HUES48 (cell line): ENCODE results near the gene PPP2R5C.

Experiments used
- H3K27ac ChIP-seq: one replicate; pipeline ENCODE4 v1.7.0; 2013; ENCODE audit warnings: low read depth, low read length, inconsistent platforms
- H3K27me3 ChIP-seq: 2 replicates; pipeline ENCODE4 v1.6.1; 2013; ENCODE audit warnings: mild to moderate bottlenecking, low read length; ENCODE audit not compliant: control insufficient read depth, insufficient read depth
- H3K36me3 ChIP-seq: 2 replicates; pipeline ENCODE4 v1.6.1; 2013; ENCODE audit warnings: low read length; ENCODE audit not compliant: control insufficient read depth, insufficient read depth
- H3K4me1 ChIP-seq: 2 replicates; pipeline ENCODE4 v1.6.1; 2013; ENCODE audit warnings: mild to moderate bottlenecking, low read length; ENCODE audit not compliant: control insufficient read depth, insufficient read depth
- H3K4me3 ChIP-seq: 2 replicates; pipeline ENCODE4 v1.5.1; 2013; ENCODE audit warnings: mild to moderate bottlenecking, low read depth, low read length
- H3K9ac ChIP-seq: 2 replicates; pipeline ENCODE4 v1.6.1; 2013; ENCODE audit warnings: mild to moderate bottlenecking, low read depth, low read length, moderate library complexity
- H3K9me3 ChIP-seq: 2 replicates; pipeline ENCODE4 v1.6.1; 2013; ENCODE audit warnings: low read length; ENCODE audit not compliant: control insufficient read depth, insufficient read depth

PPP2R5C gene

DNA sequence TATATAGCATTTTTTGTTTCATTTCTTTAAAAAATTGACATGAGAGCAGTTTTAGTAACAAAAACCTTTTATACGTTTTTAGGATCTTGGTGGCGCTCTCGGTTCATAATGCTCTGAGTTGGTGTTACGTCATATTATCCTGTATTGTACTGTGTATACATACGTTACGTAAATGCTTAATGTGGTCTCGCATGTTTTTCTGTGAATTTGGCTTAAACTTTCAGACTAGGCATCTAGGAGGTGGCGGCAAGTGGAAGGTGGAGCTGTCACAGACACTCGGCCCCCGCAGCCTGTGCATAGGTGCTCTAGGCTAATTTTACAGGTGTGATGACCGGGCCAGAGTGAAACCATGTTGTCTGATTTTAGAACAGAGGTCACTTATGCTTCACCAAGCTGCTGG, 60.0 kb downstream of the PPP2R5C start:
- H3K9me3 ChIP-seq, result no peaks in the 10 kb centered on the region
- no peaks in the 10 kb centered on the region for H3K27me3 ChIP-seq
- H3K9ac ChIP-seq, result no peak overlapping the region
- no peaks in the 10 kb centered on the region for H3K4me1 ChIP-seq
- no peak overlapping the region for H3K4me3 ChIP-seq
- H3K36me3 ChIP-seq, result peaks cover 4% of the 10 kb centered on the region; the same call in 1 of the 2 replicates
- no peak overlapping the region for H3K27ac ChIP-seq

DNA sequence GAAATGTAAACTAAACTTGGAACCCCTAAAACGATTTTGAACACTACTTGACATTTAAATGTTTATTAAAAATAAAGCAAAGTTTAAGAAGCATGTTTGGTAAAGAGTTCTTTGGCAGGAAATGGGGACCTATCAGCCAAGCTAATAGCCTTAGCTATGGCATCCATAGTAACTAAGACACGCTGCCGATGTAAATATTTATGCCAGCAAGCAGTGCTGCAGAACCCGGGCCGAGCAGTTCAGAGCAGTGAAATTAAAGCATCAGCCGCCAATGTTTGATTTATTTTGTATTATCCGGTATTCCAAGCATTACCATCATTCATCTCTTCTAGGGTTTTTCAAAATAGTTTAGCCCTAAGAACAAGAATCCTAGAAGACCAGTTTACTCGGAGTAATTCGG, 61.6 kb downstream of the PPP2R5C start:
- no peaks in the 10 kb centered on the region for H3K4me1 ChIP-seq
- H3K27ac ChIP-seq, result no peak overlapping the region
- peaks cover 4% of the 10 kb centered on the region; the same call in 1 of the 2 replicates for H3K36me3 ChIP-seq
- no peak overlapping the region for H3K9ac ChIP-seq
- no peak overlapping the region for H3K4me3 ChIP-seq
- no peaks in the 10 kb centered on the region for H3K27me3 ChIP-seq
- no peaks in the 10 kb centered on the region for H3K9me3 ChIP-seq

DNA sequence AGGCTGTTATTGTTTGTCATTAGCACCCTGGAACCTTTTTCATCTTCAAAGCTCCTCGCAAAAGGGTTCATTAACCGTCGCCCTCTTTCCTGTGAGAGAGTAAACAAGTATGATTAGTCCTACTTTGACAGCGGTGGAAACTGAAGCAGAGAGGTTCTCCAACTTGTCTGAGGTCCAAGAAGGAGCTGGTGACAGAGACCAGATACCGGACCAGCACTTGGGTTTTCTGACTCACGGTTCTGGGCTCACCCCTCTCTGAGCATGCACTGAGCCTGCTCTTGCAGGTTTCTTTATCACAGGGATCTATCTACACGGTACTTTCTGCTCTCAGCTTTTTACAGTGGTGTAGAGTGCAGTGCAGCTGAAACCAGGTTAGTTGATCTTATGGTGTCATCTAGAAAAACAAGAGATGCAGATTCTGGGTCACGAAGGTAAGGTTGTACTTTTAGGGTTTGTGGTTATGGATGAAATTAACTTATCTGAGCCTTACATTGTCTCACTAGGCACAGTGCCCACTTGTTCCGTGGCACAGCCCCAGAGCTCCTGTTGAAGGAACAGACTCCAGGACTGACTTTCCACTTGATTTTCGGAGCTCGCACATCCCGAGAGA, 62.1 kb downstream of the PPP2R5C start:
- Histone ChIP-seq H3K4me3 (no peak overlapping the region), H3K9ac (no peak overlapping the region), H3K36me3 (peaks cover 4% of the 10 kb centered on the region; the same call in 1 of the 2 replicates), H3K4me1 (no peaks in the 10 kb centered on the region), H3K27me3 (no peaks in the 10 kb centered on the region), H3K27ac (no peak overlapping the region), H3K9me3 (no peaks in the 10 kb centered on the region)

DNA sequence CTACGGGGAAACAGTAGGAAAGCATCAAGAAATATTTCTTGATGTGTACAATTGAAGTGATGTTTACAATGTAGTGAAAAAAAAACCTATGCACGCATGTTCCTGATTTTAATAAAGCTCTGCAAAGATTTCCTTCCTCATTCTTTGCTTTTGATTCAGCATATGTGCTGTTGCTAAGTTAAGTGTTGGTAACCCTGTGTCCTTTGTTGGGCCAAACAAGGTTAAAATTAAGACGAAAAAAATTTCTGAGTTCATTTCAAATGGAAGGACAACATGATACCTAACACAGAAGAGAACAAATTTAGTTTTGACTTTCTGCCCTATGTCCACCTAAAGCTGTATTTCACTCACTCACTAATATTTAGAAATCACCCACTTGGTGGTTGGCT, 62.8 kb downstream of the PPP2R5C start:
- Histone ChIP-seq H3K9ac (no peak overlapping the region), H3K36me3 (peaks cover 4% of the 10 kb centered on the region; the same call in 1 of the 2 replicates), H3K9me3 (no peaks in the 10 kb centered on the region), H3K4me1 (no peaks in the 10 kb centered on the region), H3K27me3 (no peaks in the 10 kb centered on the region), H3K27ac (no peak overlapping the region), H3K4me3 (no peak overlapping the region)

DNA sequence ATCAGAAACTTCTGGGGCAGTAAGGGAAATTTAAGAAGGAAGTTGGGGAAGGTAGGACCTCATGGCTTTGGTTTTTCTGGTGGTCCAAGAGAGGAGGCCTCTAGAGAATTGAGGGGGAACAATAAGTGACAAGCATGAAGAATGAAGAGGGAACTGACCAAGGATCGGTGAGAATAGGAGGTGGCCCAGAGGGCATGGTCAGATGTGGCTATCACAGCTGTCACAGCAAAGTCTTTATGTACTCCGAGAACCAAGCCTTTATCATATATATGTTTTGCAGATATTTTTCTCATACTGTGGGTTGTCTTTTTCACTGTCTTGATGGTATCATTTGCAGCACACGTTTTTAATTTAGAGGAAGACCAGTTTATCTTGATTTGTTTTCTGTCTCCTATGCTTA, 64.3 kb downstream of the PPP2R5C start:
- Histone ChIP-seq H3K27me3 (no peaks in the 10 kb centered on the region), H3K36me3 (no peaks in the 10 kb centered on the region), H3K9ac (no peak overlapping the region), H3K4me1 (no peaks in the 10 kb centered on the region), H3K27ac (no peak overlapping the region), H3K4me3 (no peak overlapping the region), H3K9me3 (no peaks in the 10 kb centered on the region)

DNA sequence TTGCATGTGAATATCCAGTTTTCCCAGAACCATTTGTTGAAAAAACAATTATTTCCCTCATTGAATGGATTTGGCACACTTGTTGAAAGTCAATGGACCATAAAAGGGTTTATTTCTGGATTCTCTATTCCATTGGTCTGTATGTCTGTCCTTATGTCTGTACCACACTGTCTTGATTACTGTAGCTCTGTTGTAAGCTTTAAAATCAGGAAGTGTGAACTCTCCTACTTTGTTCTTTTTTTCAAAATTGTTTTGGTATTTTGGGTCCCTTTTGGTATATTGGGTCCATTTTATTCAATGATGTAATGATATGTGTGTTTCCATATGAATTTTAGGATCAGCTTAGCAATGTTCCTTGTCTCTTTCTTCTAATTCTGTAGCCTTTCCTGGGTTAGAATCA, 64.8 kb downstream of the PPP2R5C start:
- H3K36me3 ChIP-seq, result no peaks in the 10 kb centered on the region
- no peaks in the 10 kb centered on the region for H3K27me3 ChIP-seq
- H3K4me3 ChIP-seq, result no peak overlapping the region
- H3K9me3 ChIP-seq, result no peaks in the 10 kb centered on the region
- no peak overlapping the region for H3K9ac ChIP-seq
- H3K4me1 ChIP-seq, result no peaks in the 10 kb centered on the region
- H3K27ac ChIP-seq, result no peak overlapping the region

DNA sequence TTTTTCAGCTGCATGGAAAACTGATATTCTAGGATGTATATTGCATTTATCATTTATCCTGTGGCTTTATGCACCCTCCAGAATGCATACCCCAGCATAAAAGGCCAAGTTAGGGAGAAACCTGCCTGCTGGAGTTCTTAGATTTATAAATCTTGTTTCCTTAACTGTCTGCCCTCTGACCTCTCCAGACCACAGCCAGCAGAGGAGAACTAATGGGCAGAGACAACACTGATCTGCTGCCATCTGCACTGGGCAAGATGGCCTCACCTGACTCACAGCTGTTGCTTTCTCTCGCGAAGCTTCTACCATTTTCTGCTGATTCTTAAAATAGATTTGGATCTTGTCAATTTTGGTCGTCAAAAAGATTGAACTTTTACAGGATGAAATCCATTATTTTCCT, 65.8 kb downstream of the PPP2R5C start:
- Histone ChIP-seq H3K9ac (no peak overlapping the region), H3K4me3 (no peak overlapping the region), H3K27ac (no peak overlapping the region), H3K9me3 (no peaks in the 10 kb centered on the region), H3K27me3 (no peaks in the 10 kb centered on the region), H3K4me1 (no peaks in the 10 kb centered on the region), H3K36me3 (no peaks in the 10 kb centered on the region)

DNA sequence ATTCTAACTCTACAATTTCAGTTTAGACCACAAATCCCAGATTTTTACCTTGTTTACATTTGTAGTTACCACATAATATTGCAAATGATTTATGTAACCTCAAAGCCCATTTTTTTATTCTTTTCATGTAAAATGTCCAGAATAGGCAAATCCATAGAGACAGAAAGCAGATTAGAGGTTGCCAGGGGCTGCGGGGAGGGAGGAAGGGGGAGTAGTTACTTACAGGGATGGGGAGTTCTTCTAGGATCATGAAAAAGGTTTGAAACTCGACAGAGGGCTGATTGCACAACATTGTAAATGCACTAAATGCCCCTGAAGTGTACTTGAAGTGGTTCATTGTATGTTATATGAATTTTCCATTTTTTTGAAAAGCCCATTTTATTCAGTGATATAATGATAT, 66.5 kb downstream of the PPP2R5C start:
- Histone ChIP-seq H3K36me3 (no peaks in the 10 kb centered on the region), H3K27me3 (no peaks in the 10 kb centered on the region), H3K9me3 (no peaks in the 10 kb centered on the region), H3K4me1 (no peaks in the 10 kb centered on the region), H3K27ac (no peak overlapping the region), H3K4me3 (no peak overlapping the region), H3K9ac (no peak overlapping the region)

DNA sequence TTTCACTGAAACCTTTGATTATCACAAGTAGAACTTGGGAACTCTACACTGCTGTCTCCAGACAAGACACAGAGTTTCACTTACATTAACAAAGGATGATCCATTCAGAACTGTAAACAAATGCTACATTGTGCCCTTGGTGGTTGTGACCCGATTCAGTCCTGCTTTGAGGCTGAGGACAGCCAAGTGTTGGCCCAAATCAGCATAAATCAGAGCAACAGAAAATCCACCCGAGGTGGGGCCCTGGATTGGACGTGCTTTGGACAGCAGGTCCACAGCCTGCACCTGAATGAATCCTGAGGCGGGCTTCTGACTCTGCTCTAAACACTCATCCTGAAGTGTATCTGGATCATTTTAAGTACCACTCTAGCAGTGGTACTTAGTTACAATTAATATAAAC, 68.8 kb downstream of the PPP2R5C start:
- H3K27ac ChIP-seq, result no peak overlapping the region
- H3K36me3 ChIP-seq, result no peaks in the 10 kb centered on the region
- H3K9ac ChIP-seq, result no peak overlapping the region
- H3K4me3 ChIP-seq, result no peak overlapping the region
- H3K4me1 ChIP-seq, result no peaks in the 10 kb centered on the region
- no peaks in the 10 kb centered on the region for H3K27me3 ChIP-seq
- H3K9me3 ChIP-seq, result no peaks in the 10 kb centered on the region

DNA sequence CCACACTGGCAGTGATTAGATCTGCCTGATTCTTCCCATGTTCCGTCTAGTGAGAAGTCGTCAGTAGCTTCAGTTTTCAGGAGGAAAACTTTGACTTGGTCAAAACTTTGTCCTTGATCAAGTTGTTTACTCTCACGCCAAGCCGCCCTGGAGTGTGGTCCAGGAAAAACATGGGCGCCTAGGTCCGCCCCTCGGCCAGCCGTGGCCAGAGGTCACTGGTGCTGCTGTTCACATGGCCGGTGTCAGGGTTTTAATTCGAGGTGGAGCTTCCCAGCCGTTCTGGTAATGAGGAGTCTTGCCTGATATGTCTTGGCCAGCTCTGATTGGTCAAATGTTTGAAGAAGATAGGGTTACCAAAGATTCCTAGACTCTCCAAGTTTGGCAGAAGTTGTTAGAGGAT, 71.5 kb downstream of the PPP2R5C start:
- Histone ChIP-seq H3K9ac (no peak overlapping the region), H3K27me3 (no peaks in the 10 kb centered on the region), H3K4me1 (no peaks in the 10 kb centered on the region), H3K9me3 (no peaks in the 10 kb centered on the region), H3K36me3 (no peaks in the 10 kb centered on the region), H3K4me3 (no peak overlapping the region), H3K27ac (no peak overlapping the region)

DNA sequence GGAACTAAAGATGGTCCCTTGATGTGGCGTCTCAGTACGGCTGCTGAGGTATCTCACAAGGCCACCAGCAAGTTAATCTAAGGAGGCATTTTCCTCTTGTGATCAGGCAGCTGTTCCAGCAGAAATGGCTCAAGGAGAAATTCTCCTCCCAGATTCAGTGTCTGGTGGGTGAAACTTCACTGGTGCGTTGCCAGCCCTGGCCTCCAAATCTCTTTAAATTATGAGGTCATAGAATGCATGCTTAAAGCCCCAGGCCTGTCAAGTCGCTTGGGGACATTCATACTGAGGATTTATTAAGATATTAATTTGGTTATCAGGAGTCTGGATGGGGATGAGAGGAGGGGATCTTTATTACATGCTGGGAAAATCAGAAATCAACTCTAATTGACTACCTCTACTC, 72.9 kb downstream of the PPP2R5C start:
- Histone ChIP-seq H3K9ac (no peak overlapping the region), H3K4me3 (no peak overlapping the region), H3K9me3 (no peaks in the 10 kb centered on the region), H3K27ac (no peak overlapping the region), H3K36me3 (no peaks in the 10 kb centered on the region), H3K4me1 (no peaks in the 10 kb centered on the region), H3K27me3 (no peaks in the 10 kb centered on the region)
